VCaP (cell line): ENCODE data around the gene NEB.

ENCODE experiments used
- H3K27ac ChIP-seq: fragments of 450-650 bp; 2 replicates; pipeline ENCODE4 v1.5.1; 2017
- CTCF ChIP-seq: fragments of 450-650 bp; conservative IDR thresholded peaks from 2 replicates; pipeline ENCODE4 v1.5.1; 2017; ENCODE audit warnings: mild to moderate bottlenecking, moderate library complexity

The NEB gene

GRCh38 chr2:151486053-151486452 is 248.2 kb downstream of the NEB start:
- H3K27ac ChIP-seq, result no peak overlapping the region
- TF ChIP-seq CTCF, result no peak

- TF ChIP-seq CTCF, result no peak
- H3K27ac ChIP-seq, result no peak overlapping the region
Observed at GRCh38 chr2:151484100-151484499, 250.2 kb downstream of the NEB start.

- TF ChIP-seq CTCF, result no peak
- no peak overlapping the region for H3K27ac ChIP-seq
Observed at GRCh38 chr2:151483546-151483945, 250.7 kb downstream of the NEB start.

- no peak overlapping the region for H3K27ac ChIP-seq
- no peak for TF ChIP-seq CTCF
Observed at GRCh38 chr2:151482171-151482725, 252.0 kb downstream of the NEB start.

GRCh38 chr2:151481744-151482143 is 252.5 kb downstream of the NEB start:
- no peak overlapping the region for H3K27ac ChIP-seq
- TF ChIP-seq CTCF, result no peak

- H3K27ac ChIP-seq, result no peak overlapping the region
- TF ChIP-seq CTCF, result no peak
Observed at GRCh38 chr2:151478011-151478410, 256.3 kb downstream of the NEB start.

- TF ChIP-seq CTCF, result no peak
- no peak overlapping the region for H3K27ac ChIP-seq
Observed at GRCh38 chr2:151476287-151476686, 258.0 kb downstream of the NEB start.

- H3K27ac ChIP-seq, result no peak overlapping the region
- TF ChIP-seq CTCF, result no peak
Observed at GRCh38 chr2:151475071-151475470, 259.2 kb downstream of the NEB start.
